Measurements from ENCODE around the gene IL17C.
A peak's percentile ranks its signal among the peaks of the same experiment; 100 is the strongest.
"Not testable (repeated sequence)": the region's sequence is repeated elsewhere in the genome, so short reads cannot be mapped to it uniquely, and the experiment has no call there.

IL17C gene

GRCh38 chr16:88662843-88663606 is 24.7 kb downstream of the IL17C start, which contains the start of gene MVD:
TSS of gene MVD (minus strand) at chr16:88663091. CDS start at chr16:88663080, 11 bp downstream.
- DNase-seq, result peak; percentile 93

- no peak for DNase-seq
These were observed 26.8 kb downstream of the IL17C start for GRCh38 chr16:88665148-88665547.

- DNase-seq, result no peak
These were observed 27.2 kb downstream of the IL17C start for GRCh38 chr16:88665570-88665969.

- DNase-seq, result no peak
These were observed 29.1 kb downstream of the IL17C start for GRCh38 chr16:88667461-88667860.

- not testable (repeated sequence) for DNase-seq
These were observed 31.1 kb downstream of the IL17C start for GRCh38 chr16:88669493-88669892.

- no peak for DNase-seq
These were observed 31.6 kb downstream of the IL17C start for GRCh38 chr16:88669980-88670379.

GRCh38 chr16:88671806-88672205 is 33.4 kb downstream of the IL17C start:
- DNase-seq, result no peak

GRCh38 chr16:88672776-88673175 is 34.4 kb downstream of the IL17C start:
- DNase-seq, result no peak

- no peak for DNase-seq
These were observed 35.5 kb downstream of the IL17C start for GRCh38 chr16:88673716-88674379.

GRCh38 chr16:88676502-88677242 is 38.3 kb downstream of the IL17C start:
- DNase-seq, result no peak

- no peak for DNase-seq
These were observed 39.3 kb downstream of the IL17C start for GRCh38 chr16:88677721-88678120.

- DNase-seq, result no peak
These were observed 40.0 kb downstream of the IL17C start for GRCh38 chr16:88678224-88678979.

- no peak for DNase-seq
These were observed 42.2 kb downstream of the IL17C start for GRCh38 chr16:88680554-88681083.

GRCh38 chr16:88681084-88681680 is 42.8 kb downstream of the IL17C start:
- no peak for DNase-seq

GRCh38 chr16:88681709-88682451 is 43.5 kb downstream of the IL17C start:
- no peak for DNase-seq

- no peak for DNase-seq
These were observed 46.3 kb downstream of the IL17C start for GRCh38 chr16:88684569-88685155.

- no peak for DNase-seq
These were observed 47.0 kb downstream of the IL17C start for GRCh38 chr16:88685156-88686061.

- DNase-seq, result no peak
These were observed 47.7 kb downstream of the IL17C start for GRCh38 chr16:88686062-88686438.

GRCh38 chr16:88686439-88687253 is 48.3 kb downstream of the IL17C start, which contains the start of gene SNAI3:
TSS of gene SNAI3 (minus strand) at chr16:88686507. CDS start at chr16:88686406, 101 bp downstream.
- DNase-seq, result peak; percentile 66
